Activated CD4-positive, alpha-beta T cell treated with anti-CD3 and anti-CD28 coated beads, Interleukin-2, amount 10 ng/mL, durations not matched to agents 24 days and 14 days (primary cell): ENCODE measurements around the gene MAP1S. TPM values are rescaled to one million over a fixed set of nuclear protein-coding genes. Genes with fewer than 3 reads are reported as not detected.

ENCODE experiments used
- DNase-seq: peaks from one replicate; pipeline ENCODE4 v3.0.0; 2022
- H3K27ac Mint-ChIP-seq: one replicate; pipeline ENCODE4 v1.8.0; 2022; ENCODE audit warnings: mild to moderate bottlenecking, mixed read lengths
- H3K27me3 Mint-ChIP-seq: one replicate; pipeline ENCODE4 v1.8.0; 2022; ENCODE audit warnings: mixed read lengths
- H3K36me3 Mint-ChIP-seq: one replicate; pipeline ENCODE4 v1.8.0; 2022; ENCODE audit warnings: low read depth, mild to moderate bottlenecking, mixed read lengths
- H3K4me1 Mint-ChIP-seq: one replicate; pipeline ENCODE4 v1.8.0; 2021; ENCODE audit warnings: mixed read lengths
- H3K4me3 Mint-ChIP-seq: one replicate; pipeline ENCODE4 v1.8.0; 2022; ENCODE audit warnings: mild to moderate bottlenecking, moderate library complexity, mixed read lengths
- H3K9me3 Mint-ChIP-seq: one replicate; pipeline ENCODE4 v1.8.0; 2021; ENCODE audit warnings: mixed read lengths
- intact Hi-C: fragments of 100-400 bp; cut with micrococcal nuclease; formaldehyde crosslinking; loops from one replicate; pipeline ENCODE4 v1.15.1; 2023
- total RNA-seq: library from RNA; stranded (reverse); gene quantifications from 2 replicates; pipeline ENCODE4 v1.2.3, GENCODE V29; 2022

MAP1S gene
- total RNA-seq, 1 donor from 2014 or later, result 70.3 TPM

GRCh38 chr19:17686023-17686521 is 33.2 kb upstream of the MAP1S start:
- H3K4me1 Mint-ChIP-seq, result peaks cover 4% of the 10 kb centered on the region
- H3K36me3 Mint-ChIP-seq, result peaks cover 4% of the 10 kb centered on the region
- peaks cover 54% of the 10 kb centered on the region for H3K27me3 Mint-ChIP-seq
- no peak overlapping the region for H3K4me3 Mint-ChIP-seq
- no peak for DNase-seq
- intact Hi-C loops, result no loop called here
- H3K27ac Mint-ChIP-seq, result no peak overlapping the region
- H3K9me3 Mint-ChIP-seq, result peaks cover 4% of the 10 kb centered on the region

DNA sequence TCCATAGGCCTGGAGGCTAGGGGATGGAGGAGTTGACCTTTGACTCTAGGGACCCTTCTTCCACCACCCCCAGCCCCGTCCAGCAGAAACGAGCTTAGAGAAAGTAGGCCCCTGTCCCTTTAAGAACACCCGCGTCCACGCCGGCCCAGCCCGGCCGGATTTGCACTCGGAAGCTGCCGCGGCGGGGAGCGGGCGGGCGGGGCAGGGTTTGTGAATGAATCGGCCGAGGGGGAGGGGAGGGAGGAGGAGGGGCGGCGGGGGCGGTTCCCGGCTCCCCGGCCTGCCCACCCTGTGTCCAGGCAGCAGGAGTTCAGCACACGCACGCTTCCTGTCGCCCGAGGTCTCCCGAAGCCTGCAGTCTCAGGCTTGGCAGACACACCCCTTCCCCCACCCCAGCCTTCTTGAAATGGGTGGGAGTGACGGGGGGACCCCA is 32.7 kb upstream of the MAP1S start:
- Mint-ChIP-seq H3K4me3 (no peak overlapping the region), H3K4me1 (peaks cover 4% of the 10 kb centered on the region), H3K36me3 (peaks cover 4% of the 10 kb centered on the region), H3K27ac (no peak overlapping the region), H3K9me3 (peaks cover 4% of the 10 kb centered on the region), H3K27me3 (peaks cover 51% of the 10 kb centered on the region)
- intact Hi-C loops, result no loop called here
- no peak for DNase-seq

GRCh38 chr19:17687141-17687856 is 32.0 kb upstream of the MAP1S start:
- H3K9me3 Mint-ChIP-seq, result peaks cover 4% of the 10 kb centered on the region
- peaks cover 49% of the 10 kb centered on the region for H3K27me3 Mint-ChIP-seq
- no peak overlapping the region for H3K4me3 Mint-ChIP-seq
- peaks cover 4% of the 10 kb centered on the region for H3K4me1 Mint-ChIP-seq
- intact Hi-C loops, result no loop called here
- no peak for DNase-seq
- no peak overlapping the region for H3K27ac Mint-ChIP-seq
- peaks cover 4% of the 10 kb centered on the region for H3K36me3 Mint-ChIP-seq

DNA sequence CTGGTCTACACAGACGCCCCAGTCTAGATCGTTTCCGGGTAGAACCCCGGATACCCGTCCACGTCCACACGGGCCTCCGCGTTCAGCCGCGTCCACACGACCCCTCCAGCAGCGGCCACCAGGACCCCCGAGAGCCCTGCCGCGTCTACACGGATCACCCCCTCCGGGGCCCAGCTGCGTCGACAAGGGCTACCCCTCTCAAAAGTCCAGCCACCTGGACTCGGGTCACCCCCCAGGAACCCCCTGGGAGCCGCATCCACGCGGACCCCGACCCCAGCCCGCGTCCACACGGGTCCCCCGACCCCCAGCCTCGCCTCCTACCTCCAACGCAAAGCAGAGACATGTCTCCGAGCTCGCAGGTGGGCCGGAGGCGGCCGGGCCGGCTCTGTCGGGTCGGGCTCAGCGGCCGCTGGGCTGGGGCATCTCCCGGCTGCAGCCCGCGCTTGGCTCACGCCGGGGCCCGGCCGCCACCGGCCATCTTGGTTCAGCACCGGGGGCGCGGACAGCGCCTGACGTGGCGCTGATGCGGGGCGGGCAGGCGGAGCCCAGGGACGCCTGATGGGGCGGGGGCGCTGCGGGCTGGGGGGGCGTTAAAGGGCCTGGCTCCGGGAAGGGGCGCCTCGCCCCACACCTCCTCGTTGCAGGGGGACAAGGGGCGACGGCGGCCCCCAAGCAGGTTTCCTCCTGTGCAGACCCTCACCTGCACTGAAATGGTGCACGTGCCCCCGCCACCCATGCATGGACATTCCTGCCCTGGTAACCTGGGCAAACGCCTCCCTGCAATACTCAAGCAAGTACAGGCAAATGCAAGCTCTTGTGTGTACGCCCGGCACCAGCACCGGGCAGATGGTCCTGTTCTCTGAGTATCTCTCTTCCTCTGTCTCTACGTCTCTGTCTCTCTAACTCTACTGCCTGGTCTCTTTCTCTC is 31.2 kb upstream of the MAP1S start, which contains the start of gene UNC13A:
TSS of gene UNC13A (minus strand) at position 498 of the 928 bp plus-strand sequence. CDS start at position 343, 155 bp downstream.
- Mint-ChIP-seq H3K27ac (no peak within 1 kb of the TSS), H3K4me1 (peaks cover 4% of the 10 kb centered on the region), H3K27me3 (peaks cover 49% of the 10 kb centered on the region), H3K4me3 (no peak within 1 kb of the TSS), H3K9me3 (peaks cover 4% of the 10 kb centered on the region), H3K36me3 (peaks cover 4% of the 10 kb centered on the region)
- intact Hi-C loops, result no loop called here
- peak; percentile 89 for DNase-seq

- Mint-ChIP-seq H3K4me1 (peaks cover 4% of the 10 kb centered on the region), H3K27me3 (peaks cover 48% of the 10 kb centered on the region), H3K9me3 (peaks cover 4% of the 10 kb centered on the region), H3K4me3 (no peak overlapping the region), H3K27ac (no peak overlapping the region), H3K36me3 (peaks cover 4% of the 10 kb centered on the region)
- intact Hi-C loops, result no loop called here
- DNase-seq, result no peak
These were observed 30.3 kb upstream of the MAP1S start for GRCh38 chr19:17688853-17689595.

- no peak for DNase-seq
- intact Hi-C loops, result no loop called here
These were observed 26.7 kb upstream of the MAP1S start for GRCh38 chr19:17692566-17692965.

DNA sequence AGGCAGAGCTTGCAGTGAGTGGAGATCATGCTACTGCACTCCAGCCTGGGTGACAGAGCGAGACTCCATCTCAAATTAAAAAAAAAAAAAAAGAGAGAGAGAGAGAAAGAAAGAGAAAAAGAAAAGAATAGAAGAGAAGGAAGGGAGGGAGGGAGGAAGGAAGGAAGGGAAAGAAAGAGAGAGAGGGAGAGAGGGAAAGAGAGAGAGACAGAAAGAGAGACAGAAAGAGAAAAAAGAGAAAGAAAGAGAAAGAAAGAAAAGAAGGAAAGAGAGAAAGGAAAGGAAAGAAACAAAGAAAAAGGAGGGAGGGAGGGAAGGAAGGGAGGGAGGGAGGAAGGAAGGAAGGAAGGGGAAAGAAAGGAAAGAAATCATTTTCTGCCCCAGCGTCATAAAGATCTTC is 24.1 kb upstream of the MAP1S start:
- peaks cover 30% of the 10 kb centered on the region for H3K27me3 Mint-ChIP-seq
- H3K9me3 Mint-ChIP-seq, result no peaks in the 10 kb centered on the region
- intact Hi-C loops, result no loop called here
- H3K4me1 Mint-ChIP-seq, result no peaks in the 10 kb centered on the region
- no peak overlapping the region for H3K4me3 Mint-ChIP-seq
- no peak overlapping the region for H3K27ac Mint-ChIP-seq
- DNase-seq, result no peak
- H3K36me3 Mint-ChIP-seq, result no peaks in the 10 kb centered on the region

More at GRCh38 chr19:17692566-17692965, 26.7 kb upstream of the MAP1S start:
- peaks cover 4% of the 10 kb centered on the region for H3K9me3 Mint-ChIP-seq
- no peak overlapping the region for H3K4me3 Mint-ChIP-seq
- H3K27me3 Mint-ChIP-seq, result peaks cover 30% of the 10 kb centered on the region
- peaks cover 4% of the 10 kb centered on the region for H3K36me3 Mint-ChIP-seq
- peaks cover 3% of the 10 kb centered on the region for H3K4me1 Mint-ChIP-seq
- no peak overlapping the region for H3K27ac Mint-ChIP-seq

DNA sequence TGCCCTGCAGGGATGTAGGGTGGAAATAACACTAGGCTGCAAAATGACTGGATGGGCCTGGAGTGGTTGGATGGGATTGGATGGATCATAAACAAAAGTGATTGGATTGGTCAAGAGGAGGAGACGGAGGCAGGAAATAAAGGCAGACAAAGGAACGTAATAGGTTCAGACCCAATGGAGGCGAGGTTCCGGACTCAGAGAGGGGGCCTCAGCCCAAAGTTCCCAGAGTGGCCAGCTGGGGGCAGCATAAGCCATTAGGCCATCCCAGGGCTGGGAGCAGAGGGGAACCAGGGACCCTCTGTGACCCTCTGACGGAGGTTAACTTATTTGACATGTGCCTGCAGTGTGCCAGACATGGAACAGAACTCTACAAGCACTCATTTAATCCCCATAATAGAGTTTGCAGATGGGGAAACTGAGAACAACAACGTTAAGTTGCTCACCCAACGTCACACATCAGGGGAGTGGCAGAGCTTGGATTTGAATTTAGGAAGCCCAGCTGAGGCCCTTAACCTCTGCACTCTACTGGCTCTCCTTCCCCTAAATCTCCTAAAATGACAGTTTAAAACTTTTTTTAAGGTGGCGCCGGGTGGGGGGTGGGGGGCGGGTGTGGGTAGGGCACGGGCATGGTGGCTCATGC is 15.3 kb upstream of the MAP1S start:
- no peaks in the 10 kb centered on the region for H3K36me3 Mint-ChIP-seq
- no peak overlapping the region for H3K4me3 Mint-ChIP-seq
- no peaks in the 10 kb centered on the region for H3K4me1 Mint-ChIP-seq
- intact Hi-C loops, result loop anchor here (1.0 to 2.0 kb wide), 4 partner anchors 15 to 151 kb away; partner anchors contain the start of gene MAP1S
- H3K9me3 Mint-ChIP-seq, result no peaks in the 10 kb centered on the region
- no peak overlapping the region for H3K27ac Mint-ChIP-seq
- DNase-seq, result peak; percentile 92
- H3K27me3 Mint-ChIP-seq, result peaks cover 5% of the 10 kb centered on the region

- intact Hi-C loops, result no loop called here
- Mint-ChIP-seq H3K4me3 (no peak overlapping the region), H3K4me1 (no peaks in the 10 kb centered on the region), H3K9me3 (no peaks in the 10 kb centered on the region), H3K27ac (no peak overlapping the region), H3K27me3 (no peaks in the 10 kb centered on the region), H3K36me3 (no peaks in the 10 kb centered on the region)
- no peak for DNase-seq
These were observed 12.5 kb upstream of the MAP1S start for GRCh38 chr19:17706750-17707181.

DNA sequence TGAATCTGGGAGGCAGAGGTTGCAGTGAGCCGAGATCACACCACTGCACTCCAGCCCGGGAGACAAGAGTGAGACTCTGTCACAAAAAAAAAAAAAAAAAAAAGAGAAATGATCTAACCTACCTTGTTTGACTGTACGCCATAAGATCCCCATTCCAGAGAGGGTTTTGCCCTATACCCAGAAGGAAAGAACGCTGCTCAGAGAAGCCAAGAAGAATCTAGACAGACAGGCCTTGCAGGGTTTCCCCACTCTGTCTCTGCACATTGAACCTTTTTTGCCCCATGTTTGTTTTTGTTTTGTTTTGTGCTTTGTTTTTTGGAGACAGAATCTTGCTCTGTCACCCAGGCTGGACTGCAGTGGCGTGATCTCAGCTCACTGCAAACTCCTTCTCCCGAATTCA is 7.4 kb upstream of the MAP1S start:
- H3K36me3 Mint-ChIP-seq, result no peaks in the 10 kb centered on the region
- no peak for DNase-seq
- H3K27me3 Mint-ChIP-seq, result no peaks in the 10 kb centered on the region
- H3K27ac Mint-ChIP-seq, result no peak overlapping the region
- intact Hi-C loops, result no loop called here
- no peaks in the 10 kb centered on the region for H3K9me3 Mint-ChIP-seq
- H3K4me3 Mint-ChIP-seq, result no peak overlapping the region
- H3K4me1 Mint-ChIP-seq, result no peaks in the 10 kb centered on the region

- H3K9me3 Mint-ChIP-seq, result no peaks in the 10 kb centered on the region
- H3K27ac Mint-ChIP-seq, result no peak overlapping the region
- intact Hi-C loops, result no loop called here
- DNase-seq, result no peak
- H3K4me1 Mint-ChIP-seq, result peaks cover 25% of the 10 kb centered on the region
- no peak overlapping the region for H3K4me3 Mint-ChIP-seq
- H3K36me3 Mint-ChIP-seq, result peaks cover 9% of the 10 kb centered on the region
- H3K27me3 Mint-ChIP-seq, result no peaks in the 10 kb centered on the region
These were observed 2.9 kb upstream of the MAP1S start for GRCh38 chr19:17716309-17716929.

GRCh38 chr19:17718550-17718946 is 732 bp upstream of the MAP1S start:
- intact Hi-C loops, result no loop called here
- DNase-seq, result no peak
- Mint-ChIP-seq H3K36me3 (peaks cover 15% of the 10 kb centered on the region), H3K4me3 (peak overlapping the region; percentile 89), H3K27me3 (no peaks in the 10 kb centered on the region), H3K9me3 (no peaks in the 10 kb centered on the region), H3K4me1 (peaks cover 34% of the 10 kb centered on the region), H3K27ac (peak overlapping the region; percentile 77)
